IPS-20b (cell line): ENCODE results near the gene HELB.
A peak's percentile ranks its signal among the peaks of the same experiment; 100 is the strongest.

Experiments
- H3K27ac ChIP-seq: one replicate; pipeline ENCODE4 v1.5.1; 2013; ENCODE audit warnings: low read length
- H3K27me3 ChIP-seq: 2 replicates; pipeline ENCODE4 v1.6.1; 2013; ENCODE audit warnings: mild to moderate bottlenecking, low read length, inconsistent platforms; ENCODE audit not compliant: insufficient read depth
- H3K36me3 ChIP-seq: 2 replicates; pipeline ENCODE4 v1.6.1; 2013; ENCODE audit warnings: low read depth, mild to moderate bottlenecking, inconsistent platforms, low read length, moderate library complexity; ENCODE audit not compliant: insufficient read depth
- H3K4me1 ChIP-seq: 2 replicates; pipeline ENCODE4 v1.6.1; 2013; ENCODE audit warnings: mild to moderate bottlenecking, control low read depth, inconsistent platforms, low read length, moderate library complexity; ENCODE audit not compliant: insufficient read depth
- H3K4me3 ChIP-seq: 2 replicates; pipeline ENCODE4 v1.5.1; 2013; ENCODE audit warnings: mild to moderate bottlenecking, low read length, inconsistent platforms
- H3K9ac ChIP-seq: 2 replicates; pipeline ENCODE4 v1.6.1; 2013; ENCODE audit warnings: low read depth, mild to moderate bottlenecking, inconsistent platforms, low read length, moderate library complexity
- H3K9me3 ChIP-seq: 2 replicates; pipeline ENCODE4 v1.6.1; 2013; ENCODE audit warnings: mild to moderate bottlenecking, low read depth, low read length, inconsistent platforms; ENCODE audit not compliant: insufficient read depth

Gene HELB

GRCh38 chr12:66275040-66275439 lies 27.3 kb upstream of the HELB start:
- Histone ChIP-seq H3K9me3 (no peaks in the 10 kb centered on the region), H3K27me3 (no peaks in the 10 kb centered on the region), H3K9ac (no peak overlapping the region), H3K4me1 (peaks cover 5% of the 10 kb centered on the region; the same call in 1 of the 2 replicates), H3K27ac (no peak overlapping the region), H3K36me3 (no peaks in the 10 kb centered on the region), H3K4me3 (no peak overlapping the region)

GRCh38 chr12:66279123-66279712 lies 23.1 kb upstream of the HELB start:
- H3K4me3 ChIP-seq = no peak overlapping the region
- H3K27ac ChIP-seq = no peak overlapping the region
- H3K27me3 ChIP-seq = no peaks in the 10 kb centered on the region
- no peaks in the 10 kb centered on the region for H3K9me3 ChIP-seq
- H3K36me3 ChIP-seq = no peaks in the 10 kb centered on the region
- no peak overlapping the region for H3K9ac ChIP-seq
- H3K4me1 ChIP-seq = no peaks in the 10 kb centered on the region

- Histone ChIP-seq H3K36me3 (no peaks in the 10 kb centered on the region), H3K4me3 (no peak overlapping the region), H3K27ac (no peak overlapping the region)
Measured at GRCh38 chr12:66280561-66280960, 21.7 kb upstream of the HELB start.

GRCh38 chr12:66282244-66282643 lies 20.0 kb upstream of the HELB start:
- no peaks in the 10 kb centered on the region for H3K36me3 ChIP-seq
- no peaks in the 10 kb centered on the region for H3K4me1 ChIP-seq
- no peak overlapping the region for H3K27ac ChIP-seq
- no peak overlapping the region for H3K4me3 ChIP-seq
- no peaks in the 10 kb centered on the region for H3K9me3 ChIP-seq
- no peaks in the 10 kb centered on the region for H3K27me3 ChIP-seq
- no peak overlapping the region for H3K9ac ChIP-seq

More at GRCh38 chr12:66280561-66280960, 21.7 kb upstream of the HELB start:
- no peaks in the 10 kb centered on the region for H3K9me3 ChIP-seq
- no peaks in the 10 kb centered on the region for H3K4me1 ChIP-seq
- no peaks in the 10 kb centered on the region for H3K27me3 ChIP-seq
- no peak overlapping the region for H3K9ac ChIP-seq

- Histone ChIP-seq H3K36me3 (no peaks in the 10 kb centered on the region), H3K4me3 (no peak overlapping the region), H3K9ac (no peak overlapping the region), H3K27ac (no peak overlapping the region), H3K27me3 (no peaks in the 10 kb centered on the region), H3K9me3 (no peaks in the 10 kb centered on the region), H3K4me1 (no peaks in the 10 kb centered on the region)
Measured at GRCh38 chr12:66287275-66287674, 15.0 kb upstream of the HELB start.

GRCh38 chr12:66288121-66288520 lies 14.2 kb upstream of the HELB start:
- Histone ChIP-seq H3K36me3 (no peaks in the 10 kb centered on the region), H3K4me1 (no peaks in the 10 kb centered on the region), H3K27me3 (no peaks in the 10 kb centered on the region), H3K27ac (no peak overlapping the region), H3K9ac (no peak overlapping the region), H3K4me3 (no peak overlapping the region), H3K9me3 (no peaks in the 10 kb centered on the region)

GRCh38 chr12:66289485-66289884 lies 12.8 kb upstream of the HELB start:
- Histone ChIP-seq H3K36me3 (no peaks in the 10 kb centered on the region), H3K9ac (no peak overlapping the region), H3K4me1 (no peaks in the 10 kb centered on the region), H3K27ac (no peak overlapping the region), H3K4me3 (no peak overlapping the region), H3K9me3 (no peaks in the 10 kb centered on the region), H3K27me3 (no peaks in the 10 kb centered on the region)

- no peaks in the 10 kb centered on the region for H3K36me3 ChIP-seq
Measured at GRCh38 chr12:66290716-66291200, 11.5 kb upstream of the HELB start.

GRCh38 chr12:66296176-66296683 lies 6.1 kb upstream of the HELB start:
- H3K36me3 ChIP-seq = no peaks in the 10 kb centered on the region
- no peaks in the 10 kb centered on the region for H3K9me3 ChIP-seq
- H3K27me3 ChIP-seq = peaks cover 7% of the 10 kb centered on the region
- H3K4me1 ChIP-seq = no peaks in the 10 kb centered on the region
- no peak overlapping the region for H3K27ac ChIP-seq
- H3K9ac ChIP-seq = no peak overlapping the region
- H3K4me3 ChIP-seq = no peak overlapping the region

More at GRCh38 chr12:66290716-66291200, 11.5 kb upstream of the HELB start:
- Histone ChIP-seq H3K27me3 (no peaks in the 10 kb centered on the region), H3K4me3 (no peak overlapping the region), H3K27ac (no peak overlapping the region), H3K9me3 (no peaks in the 10 kb centered on the region), H3K9ac (no peak overlapping the region), H3K4me1 (no peaks in the 10 kb centered on the region)

- Histone ChIP-seq H3K9me3 (no peaks in the 10 kb centered on the region), H3K4me3 (no peak overlapping the region), H3K27ac (no peak overlapping the region), H3K4me1 (no peaks in the 10 kb centered on the region), H3K36me3 (no peaks in the 10 kb centered on the region), H3K9ac (no peak overlapping the region), H3K27me3 (peaks cover 14% of the 10 kb centered on the region)
Measured at GRCh38 chr12:66297080-66297479, 5.2 kb upstream of the HELB start.

- Histone ChIP-seq H3K36me3 (no peaks in the 10 kb centered on the region), H3K27me3 (peaks cover 14% of the 10 kb centered on the region), H3K4me1 (no peaks in the 10 kb centered on the region), H3K4me3 (no peak overlapping the region), H3K27ac (no peak overlapping the region), H3K9me3 (no peaks in the 10 kb centered on the region), H3K9ac (no peak overlapping the region)
Measured at GRCh38 chr12:66297923-66298322, 4.4 kb upstream of the HELB start.

- peaks cover 14% of the 10 kb centered on the region for H3K27me3 ChIP-seq
- peak overlapping the region; percentile 79 for H3K9ac ChIP-seq
- H3K4me3 ChIP-seq = peak overlapping the region; percentile 74
- peaks cover 16% of the 10 kb centered on the region for H3K36me3 ChIP-seq
- H3K4me1 ChIP-seq = no peaks in the 10 kb centered on the region; the same call in 1 of the 2 replicates
- H3K27ac ChIP-seq = no peak overlapping the region
- no peaks in the 10 kb centered on the region for H3K9me3 ChIP-seq
Measured at GRCh38 chr12:66302827-66303169, 505 bp downstream of the HELB start.
